T-helper 1 cell treated with Interleukin-12 subunit alpha and Interleukin-12 subunit beta and Interleukin-4 antibody, amounts not matched to agents 30 ng/mL and 1 ng/mL, for 36 hours (primary cell): Measurements from ENCODE around the gene MFSD6. TPM values are rescaled to one million over a fixed set of nuclear protein-coding genes. Genes with fewer than 3 reads are reported as not detected.
"Not testable (repeated sequence)": the region's sequence is repeated elsewhere in the genome, so short reads cannot be mapped to it uniquely, and the experiment has no call there.

Experiments used
- intact Hi-C: fragments of 100-400 bp; cut with micrococcal nuclease; formaldehyde crosslinking; loops from one replicate; pipeline ENCODE4 v1.15.1; 2024
- total RNA-seq: library from RNA; stranded (reverse); gene quantifications from 2 replicates; pipeline ENCODE4 v1.2.3, GENCODE V29; 2022

The MFSD6 gene
- 50.4 and 53.9 TPM in 2 replicates for total RNA-seq

GRCh38 chr2:190407662-190408537 is at the start of gene MFSD6:
TSS of gene MFSD6 (plus strand) at chr2:190408355. CDS start at chr2:190436030, 27,675 bp downstream.
- intact Hi-C loops, result loop anchor here (1.0 to 5.0 kb wide), 15 partner anchors 7 to 1273 kb away; partner anchors contain the start of genes ASNSD1, HIBCH, INPP1 and NEMP2

GRCh38 chr2:190358655-190359448 is 49.3 kb upstream of the MFSD6 start:
- intact Hi-C loops, result not testable (repeated sequence)

GRCh38 chr2:190360561-190360960 is 47.6 kb upstream of the MFSD6 start:
- intact Hi-C loops, result loop anchor here (1.0 kb wide), 3 partner anchors 12 to 41 kb away; partner anchors contain the start of gene HIBCH

- intact Hi-C loops, result loop anchor here (1.0 kb wide), 3 partner anchors 11 to 42 kb away; partner anchors contain the start of gene HIBCH
These were observed 47.2 kb upstream of the MFSD6 start for GRCh38 chr2:190360965-190361364.

GRCh38 chr2:190361572-190361971 is 46.6 kb upstream of the MFSD6 start:
- intact Hi-C loops, result no loop called here

GRCh38 chr2:190362894-190363293 is 45.3 kb upstream of the MFSD6 start:
- intact Hi-C loops, result no loop called here

- intact Hi-C loops, result no loop called here
These were observed 42.5 kb upstream of the MFSD6 start for GRCh38 chr2:190365499-190366204.

GRCh38 chr2:190366248-190366753 is 41.9 kb upstream of the MFSD6 start:
- intact Hi-C loops, result no loop called here

- intact Hi-C loops, result no loop called here
These were observed 41.1 kb upstream of the MFSD6 start for GRCh38 chr2:190367091-190367490.

GRCh38 chr2:190369635-190370034 is 38.5 kb upstream of the MFSD6 start:
- intact Hi-C loops, result loop anchor here (5.0 kb wide), 1 partner anchor 1272 kb away; no protein-coding TSS in a partner anchor

GRCh38 chr2:190376083-190376482 is 32.1 kb upstream of the MFSD6 start:
- intact Hi-C loops, result no loop called here

- intact Hi-C loops, result no loop called here
These were observed 31.4 kb upstream of the MFSD6 start for GRCh38 chr2:190376591-190377245.

GRCh38 chr2:190378880-190379237 is 29.3 kb upstream of the MFSD6 start:
- intact Hi-C loops, result no loop called here

GRCh38 chr2:190379249-190379964 is 28.7 kb upstream of the MFSD6 start:
- intact Hi-C loops, result no loop called here

GRCh38 chr2:190380962-190381412 is 27.2 kb upstream of the MFSD6 start:
- intact Hi-C loops, result no loop called here

- intact Hi-C loops, result loop anchor here (1.0 to 2.0 kb wide), 5 partner anchors 24 to 398 kb away; no protein-coding TSS in a partner anchor
These were observed 25.3 kb upstream of the MFSD6 start for GRCh38 chr2:190382851-190383250.

- intact Hi-C loops, result no loop called here
These were observed 20.7 kb upstream of the MFSD6 start for GRCh38 chr2:190387422-190387821.

GRCh38 chr2:190396271-190396670 is 11.9 kb upstream of the MFSD6 start:
- intact Hi-C loops, result no loop called here

GRCh38 chr2:190402986-190403603 is 5.1 kb upstream of the MFSD6 start:
- intact Hi-C loops, result no loop called here
